ENCODE results near the gene NCBP2L. TPM values are rescaled to one million over a fixed set of nuclear protein-coding genes. Genes with fewer than 3 reads are reported as not detected.

The NCBP2L gene
- total and polyA plus RNA-seq, 9 of the 15 experiments (the other 6 are each of a cell fraction or from before 2014, with no cell fraction given), result not detected

- no peak for TF ChIP-seq EZH2 (IDR thresholded peaks at IDR 0.05; ENCODE audit: borderline replicate concordance, low read depth, low read length)
- peak; percentile 68; the same call in 1 of the 2 replicates for TF ChIP-seq SMARCE1 (IDR thresholded peaks at IDR 0.05)
- TF ChIP-seq SOX6 (IDR thresholded peaks at IDR 0.05), result peak; percentile 65
- no peak for TF ChIP-seq ZNF253 (CRISPR knock-in tag; conservative IDR thresholded peaks at IDR 0.05)
- TF ChIP-seq TFAP4 (CRISPR knock-in tag; IDR thresholded peaks at IDR 0.05; ENCODE audit: borderline replicate concordance), result peak; percentile 28; the same call in 1 of the 2 replicates
- TF ChIP-seq JUND (IDR thresholded peaks at IDR 0.05; ENCODE audit: borderline replicate concordance, low read depth, low read length), result peak; percentile 81
- TF ChIP-seq JUND (tag; IDR thresholded peaks at IDR 0.05; ENCODE audit: borderline replicate concordance, low read depth, low read length), result peak; percentile 66; the same call in 1 of the 3 replicates
- 0 out of 2 replicates have a peak, but pooled peaks have one; percentile 15 for TF ChIP-seq MAFG (tag; conservative IDR thresholded peaks at IDR 0.05)
- no peak for TF ChIP-seq HNRNPLL (IDR thresholded peaks at IDR 0.05; ENCODE audit: low read depth, low read length, poor library complexity, severe bottlenecking)
- no peak for TF ChIP-seq ZBTB33 (CRISPR knock-in tag; IDR thresholded peaks at IDR 0.05)
- TF ChIP-seq ELF1 (tag; IDR thresholded peaks at IDR 0.05), result peak; percentile 33; the same call in 1 of the 2 replicates
- peak; percentile 61 for TF ChIP-seq ARID1B (IDR thresholded peaks at IDR 0.05)
- no peak for TF ChIP-seq ZSCAN29 (IDR thresholded peaks at IDR 0.05)
- no peak for TF ChIP-seq ARID3B (CRISPR knock-in tag; IDR thresholded peaks at IDR 0.05; ENCODE audit: borderline replicate concordance)
- no peak for TF ChIP-seq SIN3B (IDR thresholded peaks at IDR 0.05; ENCODE audit: low read depth)
- TF ChIP-seq PURB (CRISPR knock-in tag; IDR thresholded peaks at IDR 0.05; ENCODE audit: low read depth), result no peak
- TF ChIP-seq CBFA2T2 (conservative IDR thresholded peaks at IDR 0.05), result peak; percentile 33; the same call in 1 of the 2 replicates
- TF ChIP-seq PHF8 (IDR thresholded peaks at IDR 0.05; ENCODE audit: borderline replicate concordance, low read length), result no peak
- no peak for TF ChIP-seq HNRNPUL1 (IDR thresholded peaks at IDR 0.05; ENCODE audit: low read length)
- TF ChIP-seq GTF2F1 (IDR thresholded peaks at IDR 0.05; ENCODE audit: low read depth, low read length), result no peak
- no peak for TF ChIP-seq MLX (CRISPR knock-in tag; conservative IDR thresholded peaks at IDR 0.05)
- 0 out of 2 replicates have a peak, but pooled peaks have one; percentile 21 for TF ChIP-seq NFIX (CRISPR knock-in tag; IDR thresholded peaks at IDR 0.05; ENCODE audit: low read depth)
These were observed 45.6 kb upstream of the NCBP2L start (continued) for GRCh38 chrX:107731831-107732502.
